Fibroblast of mammary gland (primary cell): ENCODE results near the gene UBR3.
A peak's percentile ranks its signal among the peaks of the same experiment; 100 is the strongest.

Source experiments
- DNase-seq: peaks from one replicate; pipeline ENCODE4 v3.0.0-alpha.2; 2010; ENCODE audit warnings: low read depth
- H3K4me3 ChIP-seq: 2 replicates; pipeline ENCODE4 v1.5.1; 2011; ENCODE audit warnings: low read depth, mild to moderate bottlenecking, low read length, moderate library complexity; ENCODE audit not compliant: control insufficient read depth
- CTCF ChIP-seq: conservative IDR thresholded peaks from 2 replicates; pipeline ENCODE4 v1.5.1; 2011; ENCODE audit warnings: low read depth, low read length, inconsistent platforms; ENCODE audit not compliant: control insufficient read depth, insufficient read depth

The UBR3 gene

GRCh38 chr2:169796441-169796840 is 30.8 kb upstream of the UBR3 start:
- no peak for DNase-seq
- no peak for TF ChIP-seq CTCF
- no peak overlapping the region for H3K4me3 ChIP-seq

GRCh38 chr2:169797601-169798000 is 29.7 kb upstream of the UBR3 start:
- no peak for DNase-seq
- no peak overlapping the region for H3K4me3 ChIP-seq
- TF ChIP-seq CTCF = no peak

GRCh38 chr2:169798397-169798717 is 28.9 kb upstream of the UBR3 start:
- no peak for DNase-seq

GRCh38 chr2:169798718-169799592 is 28.3 kb upstream of the UBR3 start, which contains the start of gene SSB:
Gene SSB, plus strand, starts transcription at chr2:169798871. Its CDS starts 2,090 bp downstream, at chr2:169800961.
- no peak for TF ChIP-seq CTCF
- DNase-seq = peak; percentile 89
- H3K4me3 ChIP-seq = peak within 1 kb of the TSS; percentile 89

More at GRCh38 chr2:169798397-169798717, 28.9 kb upstream of the UBR3 start:
- peak overlapping the region; percentile 89 for H3K4me3 ChIP-seq
- no peak for TF ChIP-seq CTCF

- no peak for DNase-seq
- no peak for TF ChIP-seq CTCF
- H3K4me3 ChIP-seq = no peak overlapping the region
Observed at GRCh38 chr2:169803480-169803879, 23.8 kb upstream of the UBR3 start.

GRCh38 chr2:169806586-169806985 is 20.7 kb upstream of the UBR3 start:
- no peak for TF ChIP-seq CTCF
- peak; percentile 7 for DNase-seq
- H3K4me3 ChIP-seq = no peak overlapping the region
